Measurements from ENCODE around the gene ELOVL7.

- TF ChIP-seq CTCF (IDR thresholded peaks at IDR 0.05) (no peak), MAX (IDR thresholded peaks at IDR 0.05) (no peak), PBX3 (IDR thresholded peaks at IDR 0.05) (no peak)
Observed at GRCh38 chr5:60738461-60738860, 105.6 kb downstream of the ELOVL7 start.

Data from A549 (cell line).